GM19240 (cell line): Measurements from ENCODE around the gene NEU3.
"Not testable (repeated sequence)": the region's sequence is repeated elsewhere in the genome, so short reads cannot be mapped to it uniquely, and the experiment has no call there.

Experiments used
- DNase-seq: peaks from one replicate; pipeline ENCODE4 v3.0.0; 2011; ENCODE audit warnings: low spot score; ENCODE audit not compliant: insufficient read length

The NEU3 gene

GRCh38 chr11:74988541-74989259, at the start of gene NEU3:
Gene NEU3, plus strand, starts transcription at chr11:74988933. Its CDS starts 128 bp downstream, at chr11:74989061.
- peak; percentile 76 for DNase-seq

- no peak for DNase-seq
These were observed 47.2 kb upstream of the NEU3 start for GRCh38 chr11:74941492-74941891.

- no peak for DNase-seq
These were observed 46.5 kb upstream of the NEU3 start for GRCh38 chr11:74942073-74942759.

GRCh38 chr11:74948546-74948897, 40.2 kb upstream of the NEU3 start:
- DNase-seq: no peak

GRCh38 chr11:74948898-74949752, 39.6 kb upstream of the NEU3 start, which contains the start of the genes SPCS2 and XRRA1:
Gene SPCS2, plus strand, starts transcription at chr11:74949266. Its CDS starts 20 bp downstream, at chr11:74949286.
Gene XRRA1, minus strand, starts transcription at chr11:74949091. Its CDS starts 8,213 bp downstream, at chr11:74940878.
- peak; percentile 83 for DNase-seq

- no peak for DNase-seq
These were observed 39.0 kb upstream of the NEU3 start for GRCh38 chr11:74949753-74950137.

- DNase-seq: no peak
These were observed 38.3 kb upstream of the NEU3 start for GRCh38 chr11:74950374-74950969.

GRCh38 chr11:74951226-74951625, 37.5 kb upstream of the NEU3 start:
- DNase-seq: no peak

GRCh38 chr11:74952752-74953151, 36.0 kb upstream of the NEU3 start:
- no peak for DNase-seq

- DNase-seq: no peak
These were observed 35.3 kb upstream of the NEU3 start for GRCh38 chr11:74953451-74953850.

GRCh38 chr11:74954199-74954598, 34.5 kb upstream of the NEU3 start:
- DNase-seq: no peak

- DNase-seq: no peak
These were observed 32.2 kb upstream of the NEU3 start for GRCh38 chr11:74956397-74957015.

GRCh38 chr11:74957937-74958629, 30.6 kb upstream of the NEU3 start:
- DNase-seq: no peak

- DNase-seq: not testable (repeated sequence)
These were observed 28.6 kb upstream of the NEU3 start for GRCh38 chr11:74960128-74960527.

- no peak for DNase-seq
These were observed 22.1 kb upstream of the NEU3 start for GRCh38 chr11:74966651-74967050.

- DNase-seq: no peak
These were observed 17.8 kb upstream of the NEU3 start for GRCh38 chr11:74970852-74971395.

- DNase-seq: no peak
These were observed 17.3 kb upstream of the NEU3 start for GRCh38 chr11:74971424-74971823.

- DNase-seq: no peak
These were observed 10.7 kb upstream of the NEU3 start for GRCh38 chr11:74978041-74978440.

- DNase-seq: no peak
These were observed 8.1 kb upstream of the NEU3 start for GRCh38 chr11:74980634-74981033.

GRCh38 chr11:74981888-74982287, 6.8 kb upstream of the NEU3 start:
- no peak for DNase-seq
